ENCODE data around the gene MIDN. TPM values are rescaled to one million over a fixed set of nuclear protein-coding genes. Genes with fewer than 3 reads are reported as not detected.

The MIDN gene
- total RNA-seq, result 46.7 and 59.6 TPM in 2 replicates

GRCh38 chr19:1248139-1248785 lies at the start of gene MIDN:
Gene MIDN (plus strand): TSS chr19:1248583. CDS start chr19:1250297, 1,714 bp downstream.

GRCh38 chr19:1205114-1206099 lies 43.0 kb upstream of the MIDN start, which contains the start of gene STK11:
Gene STK11 (plus strand): TSS chr19:1205778. CDS start chr19:1206914, 1,136 bp downstream.

GRCh38 chr19:1237754-1238368 lies 10.5 kb upstream of the MIDN start, which contains the start of gene CBARP:
Gene CBARP (minus strand): TSS chr19:1238005. CDS start chr19:1236100, 1,905 bp downstream.

GRCh38 chr19:1241417-1242095 lies 6.8 kb upstream of the MIDN start, which contains the start of gene ATP5F1D:
Gene ATP5F1D (plus strand): TSS chr19:1241751. CDS start chr19:1241851, 100 bp downstream.

GRCh38 chr19:1269065-1269477 lies 20.7 kb downstream of the MIDN start, which contains the start of gene CIRBP:
Gene CIRBP (plus strand): TSS chr19:1269332. CDS start chr19:1270934, 1,602 bp downstream.

GRCh38 chr19:1275260-1275975 lies 27.0 kb downstream of the MIDN start, which contains the start of gene FAM174C:
Gene FAM174C (plus strand): TSS chr19:1275530. CDS start chr19:1275550, 20 bp downstream.

GRCh38 chr19:1285737-1286360 lies 37.5 kb downstream of the MIDN start, which contains the start of gene EFNA2:
Gene EFNA2 (plus strand): TSS chr19:1285873. CDS start chr19:1286169, 296 bp downstream.

Other genes with a start within 250 kb of the MIDN start
- 0.88 and 1.2 TPM in 2 replicates for gene GRIN3B, start 248.2 kb upstream of the MIDN start, total RNA-seq
- gene TMEM259, start 227.5 kb upstream of the MIDN start, total RNA-seq, result 99.7 and 104 TPM in 2 replicates
- gene RNU6-2, start 227.1 kb upstream of the MIDN start, total RNA-seq, result not detected in 2 replicates
- gene CNN2, start 222.0 kb upstream of the MIDN start, total RNA-seq, result 149 and 154 TPM in 2 replicates
- 2.7 and 3.6 TPM in 2 replicates for gene ABCA7, start 208.5 kb upstream of the MIDN start, total RNA-seq
- 0.37 and 0.39 TPM in 2 replicates for gene ARHGAP45, start 181.4 kb upstream of the MIDN start, total RNA-seq
- 191 and 315 TPM in 2 replicates for gene POLR2E, start 153.2 kb upstream of the MIDN start, total RNA-seq
- 470 and 535 TPM in 2 replicates for gene GPX4, start 144.6 kb upstream of the MIDN start, total RNA-seq
- gene SBNO2, start 74.3 kb upstream of the MIDN start, total RNA-seq, result 37.6 and 40.9 TPM in 2 replicates
- gene STK11, start 42.8 kb upstream of the MIDN start, total RNA-seq, result 47.5 and 52.5 TPM in 2 replicates
- gene CBARP, start 10.6 kb upstream of the MIDN start, total RNA-seq, result 1.4 and 2.3 TPM in 2 replicates
- 89.8 and 122 TPM in 2 replicates for gene ATP5F1D, start 6.8 kb upstream of the MIDN start, total RNA-seq
- 265 and 335 TPM in 2 replicates for gene CIRBP, start 20.7 kb downstream of the MIDN start, total RNA-seq
- gene FAM174C, start 26.9 kb downstream of the MIDN start, total RNA-seq, result 52.9 and 54.6 TPM in 2 replicates
- gene EFNA2, start 37.3 kb downstream of the MIDN start, total RNA-seq, result not detected in 2 replicates
- 89.5 and 111 TPM in 2 replicates for gene NDUFS7, start 135.3 kb downstream of the MIDN start, total RNA-seq
- 43.7 and 45.7 TPM in 2 replicates for gene GAMT, start 153.0 kb downstream of the MIDN start, total RNA-seq
- gene DAZAP1, start 159.0 kb downstream of the MIDN start, total RNA-seq, result 19.4 and 21.3 TPM in 2 replicates
- gene RPS15, start 189.8 kb downstream of the MIDN start, total RNA-seq, result 2,634 and 2,972 TPM in 2 replicates
- gene APC2, start 201.5 kb downstream of the MIDN start, total RNA-seq, result 0.12 and 0.20 TPM in 2 replicates
- gene C19orf25, start 230.6 kb downstream of the MIDN start, total RNA-seq, result 17.7 and 25.0 TPM in 2 replicates
- 0.19 and 0.49 TPM in 2 replicates for gene PCSK4, start 241.8 kb downstream of the MIDN start, total RNA-seq
- 5.0 and 6.0 TPM in 2 replicates for gene REEP6, start 242.6 kb downstream of the MIDN start, total RNA-seq